Fibroblast of villous mesenchyme (primary cell): ENCODE data around the gene PALLD. TPM values are rescaled to one million over a fixed set of nuclear protein-coding genes. Genes with fewer than 3 reads are reported as not detected.
"Not testable (repeated sequence)": the region's sequence is repeated elsewhere in the genome, so short reads cannot be mapped to it uniquely, and the experiment has no call there.

Experiments
- DNase-seq: peaks from one replicate; pipeline ENCODE4 v3.0.0-alpha.2; 2010; ENCODE audit warnings: low read depth
- H3K4me3 ChIP-seq: 2 replicates; pipeline ENCODE4 v1.5.1; 2011; ENCODE audit warnings: low read depth, mild to moderate bottlenecking, low read length
- CTCF ChIP-seq: IDR thresholded peaks from 2 replicates; pipeline ENCODE4 v1.5.1; 2012; ENCODE audit warnings: low read depth, mild to moderate bottlenecking, low read length; ENCODE audit not compliant: insufficient read depth
- total RNA-seq: library from RNA; depleted of rRNA; stranded (reverse); fragments of >200 nt; gene quantifications from 2 replicates; pipeline ENCODE4 v1.2.3, GENCODE V29; 2012

The PALLD gene
- total RNA-seq, result 188 and 281 TPM in 2 replicates

DNA sequence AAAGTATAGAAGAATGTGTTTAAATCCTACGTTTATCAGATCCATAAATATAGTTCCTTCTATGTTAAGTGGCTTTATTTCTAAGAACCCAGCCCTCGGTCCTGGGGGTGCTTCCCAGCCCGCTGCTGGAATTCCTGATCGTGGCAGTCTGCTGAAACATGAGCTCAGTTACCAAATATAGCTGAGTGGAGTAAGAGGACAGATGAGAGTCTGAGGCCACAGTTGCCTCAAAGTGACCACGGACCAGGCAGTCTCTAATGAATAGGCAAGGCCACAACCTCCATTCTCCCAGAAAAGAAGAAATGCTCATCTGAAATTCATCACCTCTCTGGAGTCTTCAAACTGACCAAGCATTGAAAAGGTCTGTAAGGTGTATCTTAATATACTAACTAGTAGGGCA is at the start of gene PALLD:
Gene PALLD, plus strand, starts transcription at position 219 of the 400 bp plus-strand sequence.
- no peak for TF ChIP-seq CTCF

DNA sequence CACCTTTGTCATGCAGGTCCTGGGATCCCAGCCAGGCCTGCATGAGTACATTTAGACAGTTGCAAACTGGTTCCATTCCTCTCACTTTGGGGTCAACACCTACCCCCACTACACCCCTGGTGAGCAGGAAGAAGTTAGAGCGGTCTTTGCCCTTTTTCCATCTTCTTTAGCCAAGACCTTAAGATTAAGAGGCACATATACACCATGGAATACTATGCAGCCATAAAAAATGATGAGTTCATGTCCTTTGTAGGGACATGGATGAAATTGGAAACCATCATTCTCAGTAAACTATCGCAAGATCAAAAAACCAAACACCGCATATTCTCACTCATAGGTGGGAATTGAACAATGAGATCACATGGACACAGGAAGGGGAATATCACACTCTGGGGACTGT is 47.8 kb upstream of the PALLD start:
- not testable (repeated sequence) for H3K4me3 ChIP-seq, DNase-seq

More for the DNA sequence above, at the start of gene PALLD:
- DNase-seq, result peak; percentile 42
- no peak within 1 kb of the TSS for H3K4me3 ChIP-seq

GRCh38 chr4:168449719-168450452 is 47.0 kb upstream of the PALLD start:
- TF ChIP-seq CTCF, result no peak
- peak; percentile 98 for DNase-seq
- no peak overlapping the region for H3K4me3 ChIP-seq

DNA sequence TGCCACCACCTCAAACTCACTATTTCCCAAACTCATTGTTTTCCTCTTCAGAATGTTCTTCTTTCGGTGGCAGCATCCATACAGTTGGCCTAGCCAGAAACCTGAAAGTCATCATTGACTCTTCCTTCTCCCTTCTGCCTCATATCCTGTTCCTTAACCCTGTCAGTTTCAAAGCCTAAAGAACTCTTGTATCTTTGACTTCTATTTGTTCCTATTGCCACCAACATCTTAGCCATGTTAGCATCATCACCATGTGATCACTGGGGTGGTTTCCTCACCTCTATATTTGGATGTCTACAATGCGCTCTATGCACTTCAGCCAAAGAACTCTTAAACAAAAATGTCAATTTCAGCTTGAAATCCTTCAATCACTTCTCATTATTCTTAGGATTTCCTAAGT is 45.5 kb upstream of the PALLD start:
- TF ChIP-seq CTCF, result no peak
- no peak overlapping the region for H3K4me3 ChIP-seq
- no peak for DNase-seq

DNA sequence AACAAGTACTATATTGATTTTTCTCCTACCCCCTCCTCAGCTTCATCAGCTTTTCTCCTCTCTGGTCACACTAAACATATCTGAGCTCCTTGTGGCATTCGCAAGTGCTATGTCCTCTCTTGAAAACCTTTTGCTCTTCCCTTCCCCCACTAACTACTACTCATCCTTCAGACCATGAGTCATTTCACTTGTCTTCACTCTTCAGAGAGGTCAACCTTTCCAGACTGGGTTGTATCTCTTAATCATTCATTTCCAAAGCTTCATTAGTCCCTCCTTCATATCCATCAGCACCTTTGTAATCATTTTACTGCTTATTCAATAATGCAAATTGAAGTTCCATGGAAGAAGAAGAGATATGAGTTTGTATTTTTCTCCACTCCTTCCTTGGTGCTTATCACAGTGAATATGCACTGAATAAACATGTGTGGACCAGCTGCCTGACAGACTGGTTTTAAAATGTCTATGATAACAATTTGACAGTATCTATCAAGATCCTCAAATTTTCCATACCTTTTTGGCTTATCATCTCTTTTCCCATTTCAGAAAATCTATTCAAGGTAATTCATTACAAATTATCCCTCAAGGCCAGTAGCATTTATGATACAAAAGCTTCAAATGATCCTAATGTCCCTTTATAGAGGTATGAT is 45.0 kb upstream of the PALLD start:
- peak; percentile 82 for DNase-seq
- H3K4me3 ChIP-seq, result no peak overlapping the region
- TF ChIP-seq CTCF, result no peak

DNA sequence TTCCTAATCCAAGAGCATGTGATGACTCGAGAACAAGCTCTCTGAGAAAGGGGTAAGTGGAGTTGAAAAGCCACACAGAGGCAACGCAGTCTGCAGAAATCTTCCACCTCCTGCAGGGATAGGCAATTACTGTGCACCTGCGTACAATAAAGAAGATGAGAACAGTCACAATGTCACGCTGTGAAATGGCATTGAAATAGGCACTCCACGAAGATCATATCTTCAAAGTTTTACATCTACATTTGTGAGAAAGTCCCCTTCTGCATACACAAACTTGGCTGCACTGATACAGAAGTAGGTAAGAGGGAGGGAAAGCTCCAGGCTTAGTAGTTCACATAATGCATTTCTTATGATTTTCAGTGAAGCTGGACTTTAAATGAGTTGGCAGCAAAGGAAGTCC is 43.7 kb upstream of the PALLD start:
- DNase-seq, result peak; percentile 28
- no peak overlapping the region for H3K4me3 ChIP-seq
- no peak for TF ChIP-seq CTCF

DNA sequence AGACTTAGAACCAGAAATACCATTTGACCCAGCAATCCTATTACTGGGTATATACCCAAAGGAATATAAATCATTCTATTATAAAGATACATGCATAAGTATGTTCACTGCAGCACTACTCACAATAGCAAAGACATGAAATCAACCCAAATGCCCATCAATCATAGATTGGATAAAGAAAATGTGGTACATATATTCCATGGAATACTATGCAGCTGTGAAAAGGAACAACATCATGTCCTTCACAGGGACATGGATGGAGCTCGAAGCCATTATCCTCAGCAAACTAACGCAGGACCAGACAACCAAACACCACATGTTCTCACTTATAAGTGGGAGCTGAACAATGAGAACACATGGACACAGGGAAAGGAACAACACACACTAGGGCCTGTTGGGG is 38.6 kb upstream of the PALLD start:
- not testable (repeated sequence) for H3K4me3 ChIP-seq, DNase-seq

DNA sequence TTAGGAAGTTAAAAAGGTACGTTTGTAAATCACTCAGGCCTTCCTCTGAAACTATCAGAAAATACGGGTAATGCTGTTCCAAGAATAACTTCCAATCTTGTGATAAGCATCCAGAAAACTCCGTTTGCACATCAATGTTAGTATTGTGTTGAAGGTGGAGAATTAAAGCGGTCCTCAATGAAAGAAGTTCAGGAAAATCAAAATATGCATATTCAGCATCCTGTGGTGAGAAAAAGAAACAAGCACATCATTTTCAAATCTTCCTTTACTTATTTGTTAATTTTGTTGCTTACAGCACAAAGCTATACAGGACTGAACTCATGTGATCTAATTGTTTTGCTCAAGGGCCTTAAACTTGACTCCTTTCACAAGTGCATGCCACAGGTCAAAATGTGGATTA is 35.0 kb upstream of the PALLD start:
- DNase-seq, result no peak
- no peak overlapping the region for H3K4me3 ChIP-seq
- TF ChIP-seq CTCF, result no peak
